Colonic mucosa (tissue), 4 donors: ENCODE results near the gene GATAD2B. TPM values are rescaled to one million over a fixed set of nuclear protein-coding genes. Genes with fewer than 3 reads are reported as not detected.

ENCODE experiments used
- DNase-seq: peaks from one replicate; pipeline ENCODE4 v3.0.0-alpha.2; 2020
- H3K27ac ChIP-seq: fragments of 200-600 bp; one replicate; pipeline ENCODE4 v1.8.0; 2021
- H3K27me3 ChIP-seq: fragments of 200-600 bp; one replicate; pipeline ENCODE4 v1.8.0; 2021
- H3K36me3 ChIP-seq: fragments of 200-600 bp; one replicate; pipeline ENCODE4 v1.8.0; 2021
- H3K4me1 ChIP-seq: fragments of 200-600 bp; one replicate; pipeline ENCODE4 v1.8.0; 2021; ENCODE audit warnings: mild to moderate bottlenecking
- H3K4me3 ChIP-seq: fragments of 200-600 bp; one replicate; pipeline ENCODE4 v1.8.0; 2021
- H3K9ac ChIP-seq, 2 donors: one replicate each; pipeline ENCODE4 v1.7.0; 2013; ENCODE audit warnings: control low read depth in 2 of 2, low read depth in 2 of 2, low read length in 2 of 2
- H3K9me3 ChIP-seq: fragments of 200-600 bp; one replicate; pipeline ENCODE4 v1.8.0; 2021
- CTCF ChIP-seq: fragments of 200-600 bp; IDR thresholded peaks from one replicate; pipeline ENCODE4 v1.8.0; 2022; ENCODE audit warnings: antibody characterized with exemption, mild to moderate bottlenecking
- intact Hi-C: fragments of 100-400 bp; cut with DNase I; formaldehyde crosslinking; loops from one replicate; pipeline ENCODE4 v1.14.1; 2022
- total RNA-seq, 2 donors: library from RNA; stranded (reverse); fragmentation: NEBNext Ultra II Directional in 1 of 2; extraction: Animal tissue kit (Norgen Biotek cat#: 25700) in 1 of 2; gene quantifications; one replicate each; pipeline ENCODE4 v1.2.1, GENCODE V29; 2021
- donor health status: healthy.
- donor health status: DM: no; HTN: no; CAD: no.
- donor health status: DM: no; HTN: no; CAD: no.

GATAD2B gene
- total RNA-seq, 2 donors from 2014 or later: 32.5 to 36.5 TPM

- intact Hi-C loops: no loop called here
- no peak overlapping the region for H3K27ac ChIP-seq
- H3K9me3 ChIP-seq: no peaks in the 10 kb centered on the region
- H3K4me3 ChIP-seq: no peak overlapping the region
- H3K27me3 ChIP-seq: no peaks in the 10 kb centered on the region
- TF ChIP-seq CTCF: no peak
- H3K4me1 ChIP-seq: no peaks in the 10 kb centered on the region
- no peaks in the 10 kb centered on the region for H3K36me3 ChIP-seq
- H3K9ac ChIP-seq: no peak overlapping the region
- DNase-seq: no peak
These were observed 36.6 kb downstream of the GATAD2B start for GRCh38 chr1:153886127-153886526.

GRCh38 chr1:153883223-153883622, 39.5 kb downstream of the GATAD2B start:
- TF ChIP-seq CTCF: no peak
- Histone ChIP-seq H3K9ac (no peak overlapping the region), H3K4me1 (peaks cover 7% of the 10 kb centered on the region), H3K27ac (no peak overlapping the region), H3K9me3 (no peaks in the 10 kb centered on the region), H3K4me3 (no peak overlapping the region), H3K27me3 (no peaks in the 10 kb centered on the region), H3K36me3 (no peaks in the 10 kb centered on the region)
- intact Hi-C loops: no loop called here
- DNase-seq: no peak

- Histone ChIP-seq H3K36me3 (no peaks in the 10 kb centered on the region), H3K27ac (no peak overlapping the region), H3K9me3 (no peaks in the 10 kb centered on the region), H3K4me3 (no peak overlapping the region), H3K4me1 (peaks cover 7% of the 10 kb centered on the region), H3K27me3 (no peaks in the 10 kb centered on the region), H3K9ac (no peak overlapping the region)
- no peak for TF ChIP-seq CTCF
- DNase-seq: no peak
- intact Hi-C loops: no loop called here
These were observed 40.4 kb downstream of the GATAD2B start for GRCh38 chr1:153882296-153882912.

GRCh38 chr1:153881751-153882150, 41.0 kb downstream of the GATAD2B start:
- no peak for TF ChIP-seq CTCF
- H3K4me3 ChIP-seq: no peak overlapping the region
- H3K36me3 ChIP-seq: no peaks in the 10 kb centered on the region
- no peaks in the 10 kb centered on the region for H3K27me3 ChIP-seq
- H3K4me1 ChIP-seq: peaks cover 7% of the 10 kb centered on the region
- no peak for DNase-seq
- intact Hi-C loops: no loop called here
- no peaks in the 10 kb centered on the region for H3K9me3 ChIP-seq
- peak overlapping the region in 1 of 2 donors; percentile 9 for H3K9ac ChIP-seq
- H3K27ac ChIP-seq: no peak overlapping the region

GRCh38 chr1:153880962-153881361, 41.8 kb downstream of the GATAD2B start:
- Histone ChIP-seq H3K36me3 (no peaks in the 10 kb centered on the region), H3K27ac (no peak overlapping the region), H3K9me3 (no peaks in the 10 kb centered on the region), H3K4me1 (peaks cover 7% of the 10 kb centered on the region), H3K27me3 (no peaks in the 10 kb centered on the region), H3K4me3 (no peak overlapping the region), H3K9ac (peak overlapping the region in 1 of 2 donors; percentile 31)
- intact Hi-C loops: no loop called here
- TF ChIP-seq CTCF: no peak
- peak; percentile 89 for DNase-seq
